HepG2 (cell line): ENCODE data around the gene SRPRB.

Source experiments
- CTCF ChIP-seq: sonication (generic); formaldehyde crosslinking; IDR thresholded peaks from 2 replicates; pipeline ENCODE4 v1.5.0; 2020; ENCODE audit warnings: mild to moderate bottlenecking, missing genetic modification reagents, moderate library complexity
- KMT2B ChIP-seq: IDR thresholded peaks from 2 replicates; pipeline ENCODE4 v1.6.1; 2016; ENCODE audit warnings: missing genetic modification reagents, missing compliant biosample characterization
- NFAT5 ChIP-seq: sonication (generic); formaldehyde crosslinking; IDR thresholded peaks from 2 replicates; pipeline ENCODE4 v1.4.0; 2020; ENCODE audit warnings: missing genetic modification reagents
- PRDM15 ChIP-seq: sonication (generic); formaldehyde crosslinking; IDR thresholded peaks from 2 replicates; pipeline ENCODE4 v1.4.0; 2020; ENCODE audit warnings: missing genetic modification reagents

GRCh38 chr3:133763797-133764683 is 41.6 kb upstream of the SRPRB start:
- TF ChIP-seq KMT2B (no peak), CTCF (CRISPR knock-in tag) (no peak), PRDM15 (CRISPR knock-in tag) (no peak), NFAT5 (CRISPR knock-in tag) (no peak)
